Cortex of kidney (tissue), 1 donor: ENCODE data around the gene CNN3.

ENCODE experiments used
- DNase-seq: peaks from one replicate; lab custom pipeline; 2025; lab: John Stamatoyannopoulos, UW

The CNN3 gene

GRCh38 chr1:94887603-94888171 lies 39.2 kb downstream of the CNN3 start:
- no peak for DNase-seq

- no peak for DNase-seq
Measured at GRCh38 chr1:94887106-94887505, 39.8 kb downstream of the CNN3 start.

GRCh38 chr1:94886361-94886760 lies 40.5 kb downstream of the CNN3 start:
- DNase-seq, result no peak

- DNase-seq, result no peak
Measured at GRCh38 chr1:94884507-94884906, 42.4 kb downstream of the CNN3 start.

- DNase-seq, result no peak
Measured at GRCh38 chr1:94884106-94884505, 42.8 kb downstream of the CNN3 start.

- DNase-seq, result no peak
Measured at GRCh38 chr1:94883691-94884090, 43.2 kb downstream of the CNN3 start.

GRCh38 chr1:94878329-94878728 lies 48.6 kb downstream of the CNN3 start:
- DNase-seq, result no peak

GRCh38 chr1:94876362-94876761 lies 50.5 kb downstream of the CNN3 start:
- DNase-seq, result no peak

- no peak for DNase-seq
Measured at GRCh38 chr1:94875794-94876193, 51.1 kb downstream of the CNN3 start.

GRCh38 chr1:94874423-94874822 lies 52.5 kb downstream of the CNN3 start:
- DNase-seq, result no peak

GRCh38 chr1:94873520-94874351 lies 53.2 kb downstream of the CNN3 start:
- DNase-seq, result no peak

GRCh38 chr1:94872771-94873495 lies 54.0 kb downstream of the CNN3 start:
- DNase-seq, result no peak

- no peak for DNase-seq
Measured at GRCh38 chr1:94871031-94871430, 55.9 kb downstream of the CNN3 start.

- no peak for DNase-seq
Measured at GRCh38 chr1:94866164-94866807, 60.6 kb downstream of the CNN3 start.

GRCh38 chr1:94865360-94865759 lies 61.5 kb downstream of the CNN3 start:
- no peak for DNase-seq

GRCh38 chr1:94864821-94865220 lies 62.1 kb downstream of the CNN3 start:
- DNase-seq, result no peak

GRCh38 chr1:94863919-94864318 lies 63.0 kb downstream of the CNN3 start:
- no peak for DNase-seq

- no peak for DNase-seq
Measured at GRCh38 chr1:94863297-94863911, 63.5 kb downstream of the CNN3 start.

- no peak for DNase-seq
Measured at GRCh38 chr1:94862718-94863117, 64.2 kb downstream of the CNN3 start.

GRCh38 chr1:94859174-94859573 lies 67.7 kb downstream of the CNN3 start:
- no peak for DNase-seq

- DNase-seq, result no peak
Measured at GRCh38 chr1:94858276-94858675, 68.6 kb downstream of the CNN3 start.

GRCh38 chr1:94856868-94857267 lies 70.0 kb downstream of the CNN3 start:
- no peak for DNase-seq
